Stimulated activated CD4-positive, alpha-beta T cell treated with anti-CD3 and anti-CD28 coated beads, Interleukin-2, amount 100 ng/mL, for 24 hours (primary cell): ENCODE data around the gene CYRIA.

Experiments
- DNase-seq, 2 donors: peaks; one replicate each; pipeline ENCODE4 v3.0.0-alpha.2; 2020

The CYRIA gene

DNA sequence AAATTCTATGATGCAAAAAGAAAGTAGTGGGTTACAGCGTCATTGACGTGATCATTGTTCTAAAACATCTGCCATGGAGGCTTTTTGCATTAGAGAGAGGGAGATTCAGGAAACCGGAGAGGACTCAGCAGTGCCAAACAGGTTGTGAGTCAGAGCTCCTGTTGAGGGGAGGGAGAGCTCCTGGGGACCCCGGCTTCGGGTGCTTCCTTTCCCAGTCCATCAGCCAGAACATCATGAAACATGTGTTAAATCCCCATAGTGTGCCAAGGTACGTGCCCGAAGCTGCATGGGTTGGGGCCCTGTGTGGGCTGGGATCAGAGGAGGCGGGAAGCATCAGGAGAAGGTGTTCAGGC is 791 bp upstream of the CYRIA start:
- DNase-seq: no peak

DNA sequence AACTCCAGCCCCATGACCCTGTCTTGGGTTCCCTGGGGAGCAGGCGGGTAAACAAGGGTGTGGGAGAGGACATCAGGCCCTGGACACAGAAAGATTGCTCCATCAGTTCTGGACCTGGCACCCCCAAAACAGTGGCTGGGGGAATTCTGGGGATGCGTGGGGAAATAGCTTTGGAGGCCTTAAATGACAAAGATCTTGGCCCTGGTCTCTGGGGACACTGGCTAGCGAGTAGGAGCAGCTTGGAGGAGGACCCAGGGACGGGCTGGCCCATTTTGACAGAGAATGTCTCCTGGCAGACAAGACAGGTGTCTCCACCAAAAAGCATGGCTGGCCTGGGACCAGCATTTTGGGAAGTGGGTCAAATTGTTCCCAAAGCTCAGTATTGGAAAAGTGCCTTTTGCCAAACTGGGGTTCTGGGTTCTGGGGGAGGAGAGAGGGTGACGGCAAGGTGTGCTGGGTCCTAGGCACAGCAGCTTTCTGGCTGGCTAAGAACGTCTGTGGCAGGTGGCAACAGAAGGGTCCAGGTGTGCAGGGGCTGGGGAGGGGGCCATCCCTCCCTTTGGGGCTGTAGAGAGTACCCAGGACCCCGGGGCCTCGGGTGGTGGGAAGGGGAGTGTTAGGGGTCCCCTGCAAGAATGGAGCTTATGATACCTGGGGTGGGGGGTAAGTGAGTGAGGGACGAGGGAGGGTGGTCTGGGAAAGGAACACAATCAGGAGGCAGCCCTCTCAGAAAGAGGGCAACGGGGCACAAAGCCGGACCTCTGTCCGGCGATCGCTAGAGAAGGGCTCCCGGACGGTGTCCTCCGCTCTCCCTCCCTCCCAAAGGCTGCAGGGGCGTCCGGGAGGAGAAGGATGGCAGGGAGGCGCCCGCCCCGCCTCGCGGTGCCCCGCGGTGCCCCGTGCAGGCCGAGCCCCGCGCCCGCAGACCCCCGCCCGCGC is 556 bp downstream of the CYRIA start:
- DNase-seq: no peak

GRCh38 chr2:16664052-16664731 is 1.4 kb downstream of the CYRIA start:
- no peak for DNase-seq

DNA sequence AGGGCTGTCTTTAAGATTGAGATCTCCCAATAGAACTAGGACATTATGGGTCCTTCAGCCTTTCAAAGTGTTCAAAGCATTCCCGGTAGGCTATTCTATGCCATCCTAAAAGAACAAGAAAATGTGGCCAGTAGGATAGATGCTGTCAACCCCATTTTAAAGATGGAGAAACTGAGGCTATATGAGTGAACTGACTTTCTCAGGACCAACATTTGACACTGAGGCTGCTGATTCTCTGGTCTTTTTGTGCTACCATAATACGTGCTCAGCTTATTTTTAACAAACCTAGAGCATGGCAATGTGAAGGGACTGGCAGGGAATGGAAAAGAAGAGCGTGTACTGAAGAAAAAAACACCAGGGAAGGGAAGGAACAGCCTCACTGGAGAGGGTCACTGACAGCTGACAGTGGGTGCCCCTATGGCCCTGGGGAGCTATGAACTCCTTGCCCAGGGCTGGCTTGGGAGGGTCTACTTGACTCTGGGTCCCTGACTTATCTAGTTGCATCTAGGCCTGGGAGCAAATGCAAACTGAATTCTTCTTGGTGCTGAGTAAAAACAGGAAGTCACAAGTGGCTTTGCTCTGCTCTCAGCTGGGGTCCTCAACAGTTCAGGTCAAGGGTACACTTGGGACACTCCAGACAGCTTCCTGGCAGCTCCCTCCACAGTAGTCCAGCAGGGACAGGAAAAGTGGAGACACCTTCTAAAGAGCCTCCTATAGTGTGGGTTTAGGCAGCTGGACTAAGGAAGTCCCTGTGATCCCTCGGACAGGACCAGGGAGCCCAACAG is 2.3 kb downstream of the CYRIA start:
- no peak for DNase-seq

DNA sequence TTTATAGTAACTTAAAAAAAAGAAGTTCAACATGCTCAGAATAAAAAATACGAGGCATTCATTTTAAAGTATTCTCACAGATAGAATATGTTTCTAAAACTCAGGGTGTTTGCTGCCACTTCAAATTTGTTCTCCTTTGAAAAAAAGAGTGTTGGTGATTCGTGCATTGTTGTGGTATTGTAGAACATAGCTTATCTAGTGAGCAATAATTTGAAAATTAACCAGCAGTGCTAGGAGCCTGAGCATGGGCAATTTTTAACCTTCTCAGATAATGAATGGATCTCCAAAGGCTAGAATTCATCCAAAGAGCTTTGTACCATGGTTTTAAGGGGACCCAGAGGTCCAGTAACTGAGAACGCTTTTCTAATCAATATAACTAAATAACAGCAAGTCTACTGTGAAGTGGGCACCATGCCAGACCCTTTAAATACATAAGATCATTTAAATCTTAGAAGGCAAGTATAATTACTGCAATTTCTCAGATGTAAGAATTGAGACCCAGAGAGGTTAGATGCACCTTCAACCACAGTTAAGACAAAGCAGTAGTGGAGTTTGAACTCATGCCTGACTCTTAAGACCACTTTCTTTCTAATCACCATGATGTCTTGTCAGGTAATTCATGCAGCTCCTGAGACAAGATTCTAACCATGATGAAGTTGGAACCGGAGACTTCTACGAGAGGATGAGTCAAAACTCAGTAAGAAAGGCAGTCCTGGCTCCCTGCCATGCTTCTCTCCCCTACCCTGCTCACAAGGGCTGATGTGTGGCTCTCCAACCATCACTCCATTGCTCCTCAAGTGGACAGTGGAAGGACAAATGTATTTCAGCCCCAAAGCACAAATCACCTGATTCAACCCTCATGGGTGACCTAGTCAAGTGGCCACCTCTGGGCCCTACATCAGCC is 3.4 kb downstream of the CYRIA start:
- no peak for DNase-seq

GRCh38 chr2:16661526-16661925 is 4.1 kb downstream of the CYRIA start:
- no peak for DNase-seq

DNA sequence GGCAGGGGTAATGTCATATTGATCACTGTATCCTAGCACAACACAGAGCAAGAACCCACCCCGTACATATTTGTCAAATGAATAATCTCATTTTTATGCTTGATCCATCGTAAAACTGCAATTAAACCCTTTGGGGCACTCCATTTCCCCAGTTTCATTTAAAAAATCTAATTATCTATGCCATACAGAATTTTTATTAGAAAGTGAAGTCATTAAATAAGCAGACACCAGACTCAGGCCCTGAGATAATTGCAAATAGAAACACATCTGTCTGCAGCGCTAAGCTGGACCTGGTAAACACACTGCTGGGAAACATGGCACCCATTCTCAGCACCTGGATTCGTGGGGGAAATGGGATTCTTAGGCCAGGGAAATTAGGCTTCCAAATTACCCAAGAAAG is 5.1 kb downstream of the CYRIA start:
- no peak for DNase-seq

GRCh38 chr2:16660114-16660513 is 5.5 kb downstream of the CYRIA start:
- DNase-seq: no peak

GRCh38 chr2:16658076-16658739 is 7.4 kb downstream of the CYRIA start:
- DNase-seq: no peak

DNA sequence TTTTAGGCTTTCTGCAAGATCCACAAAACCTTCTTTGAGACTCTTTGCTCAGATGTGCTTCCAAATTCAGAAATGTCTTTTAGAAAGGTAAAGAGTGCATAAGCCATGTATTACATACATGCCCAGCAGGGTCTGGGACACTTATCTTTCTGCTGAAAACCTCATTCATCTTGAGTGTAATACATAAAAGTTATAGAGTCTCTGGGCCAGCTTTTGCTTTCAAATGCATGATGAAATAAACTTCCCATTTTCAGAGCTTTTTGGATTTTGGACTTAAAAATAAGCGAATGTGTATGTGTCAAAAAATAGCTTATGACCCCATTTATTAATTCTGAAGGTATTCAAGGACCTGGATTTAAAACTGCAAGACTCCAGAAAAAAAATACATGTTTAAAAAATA is 8.0 kb downstream of the CYRIA start:
- DNase-seq: no peak

DNA sequence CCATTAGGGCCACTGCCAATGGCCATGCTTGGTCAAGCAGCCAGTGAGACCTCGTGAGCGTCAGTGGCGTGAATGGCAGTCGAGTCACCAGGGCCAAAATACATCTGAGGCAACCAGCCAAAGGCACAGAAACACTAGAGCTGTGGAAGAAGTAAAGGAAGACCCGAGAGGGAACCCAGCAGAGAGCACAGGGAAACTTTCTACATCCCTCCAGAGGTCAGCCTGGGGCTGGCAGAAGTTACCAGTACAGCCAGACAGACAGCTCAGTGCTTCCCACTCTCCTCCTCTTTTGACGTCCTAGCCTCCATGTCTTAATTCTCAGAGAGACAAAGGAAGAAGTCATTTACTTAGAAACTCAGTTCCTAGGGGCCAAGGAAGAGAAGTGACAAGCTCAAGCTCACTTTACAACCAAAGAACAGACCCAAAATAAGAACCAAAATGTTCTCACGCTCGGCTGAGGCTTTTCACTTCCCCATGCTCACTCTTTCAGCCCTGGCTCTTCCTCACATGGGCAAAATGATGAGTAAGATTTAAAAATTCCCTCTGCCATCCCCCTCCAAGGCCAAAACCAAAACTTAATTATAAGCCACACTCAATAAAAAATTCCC is 8.7 kb downstream of the CYRIA start:
- no peak for DNase-seq

DNA sequence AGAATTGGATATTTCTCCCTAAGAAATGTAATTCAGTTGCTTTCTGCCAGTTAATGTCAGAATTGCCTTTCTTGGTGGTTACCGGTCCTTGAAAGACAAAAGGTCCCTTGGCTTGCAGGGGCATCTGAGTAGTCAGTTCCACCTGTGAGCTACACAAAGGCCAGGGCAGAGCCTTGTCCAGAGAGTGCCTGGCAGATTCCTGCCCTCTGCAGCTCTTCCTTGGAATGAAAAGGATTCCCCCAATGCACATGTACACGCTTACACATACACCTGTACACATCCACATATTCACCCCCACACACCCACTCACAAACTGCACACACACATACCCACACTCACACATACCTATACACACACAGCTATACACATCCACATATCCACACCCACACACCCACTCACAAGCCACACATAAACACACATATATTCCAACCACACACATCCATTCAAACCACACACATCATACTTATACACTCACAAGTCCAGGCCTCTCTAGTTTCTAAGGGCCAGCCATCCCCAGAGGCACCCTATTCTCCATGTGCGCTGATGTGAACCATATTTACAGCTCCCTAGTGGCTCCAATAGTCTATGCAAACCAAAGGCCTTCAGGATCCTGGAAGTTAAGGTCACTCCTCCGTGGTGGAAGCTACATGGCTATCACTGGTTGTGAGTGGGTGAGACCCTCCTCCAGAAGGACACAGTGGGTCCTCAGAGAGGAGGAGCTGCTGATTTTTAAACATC is 9.6 kb downstream of the CYRIA start:
- DNase-seq: no peak

DNA sequence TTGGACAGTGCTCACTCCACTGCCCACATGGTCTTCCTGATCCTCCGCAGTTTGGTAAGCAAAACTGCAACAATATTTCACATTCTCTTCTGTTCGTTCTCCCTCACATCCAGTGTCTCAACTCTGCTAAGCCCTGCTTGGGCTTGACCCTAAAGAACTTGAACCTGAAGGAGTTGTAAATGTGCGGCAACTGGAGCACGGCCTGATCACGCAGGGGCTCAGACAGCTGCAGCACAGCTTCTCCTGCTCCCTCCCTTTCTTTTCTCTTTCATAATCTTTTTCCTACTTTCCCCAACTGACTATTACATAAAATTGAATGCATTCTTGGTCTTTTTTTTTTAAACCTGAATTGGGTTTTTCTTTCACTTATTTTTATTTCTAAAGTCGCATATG is 10.2 kb downstream of the CYRIA start:
- DNase-seq: no peak

- no peak for DNase-seq
These were observed 10.7 kb downstream of the CYRIA start for GRCh38 chr2:16654833-16655444.

DNA sequence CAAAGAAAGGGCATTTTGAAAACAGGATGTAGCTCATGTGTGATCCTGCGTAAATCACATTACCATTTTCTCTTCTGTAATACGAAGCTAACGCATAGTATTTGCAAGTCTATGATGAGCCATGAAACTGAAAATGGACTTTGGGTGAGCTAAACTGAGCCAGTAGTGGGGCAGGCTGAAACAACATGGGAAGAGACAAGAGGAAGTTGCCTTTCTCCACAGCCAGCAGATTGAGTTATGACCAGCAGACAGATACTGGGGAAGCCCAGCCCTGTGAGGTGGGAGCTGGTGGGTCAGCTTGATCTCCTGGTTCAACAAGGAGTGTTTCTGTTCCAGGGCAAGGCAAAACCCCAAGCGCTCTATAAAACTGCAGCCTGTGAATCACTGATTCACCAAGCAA is 11.8 kb downstream of the CYRIA start:
- DNase-seq: no peak

DNA sequence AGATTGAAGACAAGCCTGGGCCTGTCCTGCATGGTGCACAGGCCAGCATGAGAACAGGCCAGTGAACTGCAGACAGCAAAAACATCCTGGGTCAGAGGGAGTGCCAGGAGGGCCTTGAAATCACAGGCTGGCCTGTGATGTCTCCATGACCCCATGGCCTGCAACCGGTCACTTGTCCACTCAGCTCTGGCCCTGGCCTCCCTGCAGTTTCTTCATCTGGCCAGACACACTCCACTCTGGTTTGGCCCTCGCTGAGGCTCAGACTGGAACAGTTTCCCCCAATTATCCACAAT is 12.6 kb downstream of the CYRIA start:
- no peak for DNase-seq

- DNase-seq: no peak
These were observed 13.1 kb downstream of the CYRIA start for GRCh38 chr2:16652296-16653082.

DNA sequence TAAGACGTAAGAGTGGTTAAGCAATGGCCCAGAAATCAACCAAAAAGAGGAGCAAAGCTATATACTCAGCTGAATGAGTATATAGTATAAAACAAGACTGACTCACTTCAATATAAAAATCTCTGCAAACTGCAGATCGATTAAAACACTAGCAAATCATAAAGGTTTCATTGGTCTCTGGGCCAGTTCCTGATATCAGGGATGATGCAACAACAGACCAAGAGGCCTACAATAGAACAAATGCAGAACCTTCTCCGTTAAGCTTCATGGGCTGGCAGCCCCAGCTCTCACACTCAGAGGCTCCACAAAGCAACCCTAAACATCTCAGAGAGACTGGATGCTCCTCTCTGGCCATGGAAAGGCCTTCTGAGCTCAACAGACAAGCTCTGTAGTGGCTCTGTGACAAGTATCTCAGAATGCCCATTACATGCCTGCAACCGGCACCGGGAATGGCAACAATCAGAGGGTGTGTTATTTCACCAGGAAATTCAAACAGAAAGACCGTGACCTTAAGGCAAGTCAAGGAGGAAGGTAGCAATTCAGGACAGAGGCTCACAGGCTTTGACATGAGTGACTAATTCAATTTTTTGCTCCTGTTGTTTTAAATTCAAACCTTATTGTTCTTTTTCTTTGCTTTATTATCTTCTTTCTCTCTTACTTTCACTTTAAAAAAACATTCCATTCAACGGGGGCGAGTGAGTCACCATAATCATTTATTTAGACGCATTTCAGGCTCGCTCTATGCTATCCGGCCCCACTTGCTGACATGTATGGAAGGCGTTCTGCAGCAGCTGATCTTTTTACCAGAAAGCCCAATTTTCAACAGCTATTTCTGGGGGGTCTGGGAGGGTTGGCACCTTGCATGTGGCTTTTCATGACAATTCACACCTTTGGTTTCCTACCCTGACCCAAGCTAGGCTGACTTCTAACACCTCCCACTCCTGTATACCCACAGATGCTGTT is 15.1 kb downstream of the CYRIA start:
- no peak for DNase-seq
